Femur (tissue), 1 donor: ENCODE results near the gene PCBP4.

ENCODE experiments used
- DNase-seq: peaks from one replicate; pipeline ENCODE4 v3.0.0-alpha.2; 2017

PCBP4 gene

DNA sequence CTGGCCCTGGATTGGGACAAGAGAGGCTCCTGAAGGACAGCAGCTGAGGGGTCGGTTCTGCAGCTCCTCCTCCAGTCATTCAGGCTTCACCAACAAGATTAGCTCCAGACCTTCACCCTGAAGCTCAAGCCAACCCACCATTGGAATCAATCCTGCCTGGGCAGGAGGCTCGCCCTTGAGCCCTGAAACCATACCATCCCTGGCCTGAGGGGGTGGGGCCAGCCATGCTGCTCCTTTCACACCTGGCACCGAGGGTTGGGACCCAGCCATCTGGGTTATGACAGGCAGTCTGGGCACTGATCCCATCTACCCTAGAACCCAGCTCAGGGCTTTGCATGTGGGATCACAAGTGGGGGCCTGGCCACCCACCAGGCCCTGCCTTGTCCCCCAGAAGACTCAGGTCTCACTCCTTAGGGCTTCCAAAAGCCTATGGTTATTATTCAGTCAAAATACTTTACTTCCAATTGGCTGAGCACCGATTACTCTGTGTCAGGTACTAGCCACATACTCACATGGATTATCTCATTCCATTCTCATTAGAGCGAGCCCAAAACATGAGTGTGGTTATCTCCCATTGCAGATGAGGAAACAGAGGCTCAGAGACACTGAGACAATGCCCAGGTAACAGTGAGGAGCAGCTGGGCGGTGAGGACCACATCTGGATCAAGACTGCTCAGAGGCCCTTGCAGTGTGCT lies 3.5 kb upstream of the PCBP4 start:
- no peak for DNase-seq

DNA sequence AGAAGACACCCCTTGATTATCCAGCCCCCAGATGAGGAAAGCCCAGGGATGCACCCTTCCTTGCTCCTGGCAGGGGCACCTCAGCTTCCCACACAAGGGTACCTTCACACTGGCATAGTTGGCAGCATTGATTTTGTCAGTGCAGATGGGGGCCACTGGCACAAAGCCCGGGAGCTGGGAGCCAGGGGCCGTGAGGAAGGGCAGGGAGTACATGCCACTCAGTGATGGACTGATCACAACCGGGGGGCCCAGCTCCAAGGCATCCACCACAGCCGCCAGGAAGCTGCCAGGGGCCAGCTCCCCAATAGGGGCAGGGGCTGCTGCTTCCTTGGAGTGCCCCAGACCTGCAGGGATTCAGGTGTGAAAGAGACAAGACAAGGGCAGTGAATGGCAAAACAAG lies 2.6 kb upstream of the PCBP4 start:
- DNase-seq, result no peak

DNA sequence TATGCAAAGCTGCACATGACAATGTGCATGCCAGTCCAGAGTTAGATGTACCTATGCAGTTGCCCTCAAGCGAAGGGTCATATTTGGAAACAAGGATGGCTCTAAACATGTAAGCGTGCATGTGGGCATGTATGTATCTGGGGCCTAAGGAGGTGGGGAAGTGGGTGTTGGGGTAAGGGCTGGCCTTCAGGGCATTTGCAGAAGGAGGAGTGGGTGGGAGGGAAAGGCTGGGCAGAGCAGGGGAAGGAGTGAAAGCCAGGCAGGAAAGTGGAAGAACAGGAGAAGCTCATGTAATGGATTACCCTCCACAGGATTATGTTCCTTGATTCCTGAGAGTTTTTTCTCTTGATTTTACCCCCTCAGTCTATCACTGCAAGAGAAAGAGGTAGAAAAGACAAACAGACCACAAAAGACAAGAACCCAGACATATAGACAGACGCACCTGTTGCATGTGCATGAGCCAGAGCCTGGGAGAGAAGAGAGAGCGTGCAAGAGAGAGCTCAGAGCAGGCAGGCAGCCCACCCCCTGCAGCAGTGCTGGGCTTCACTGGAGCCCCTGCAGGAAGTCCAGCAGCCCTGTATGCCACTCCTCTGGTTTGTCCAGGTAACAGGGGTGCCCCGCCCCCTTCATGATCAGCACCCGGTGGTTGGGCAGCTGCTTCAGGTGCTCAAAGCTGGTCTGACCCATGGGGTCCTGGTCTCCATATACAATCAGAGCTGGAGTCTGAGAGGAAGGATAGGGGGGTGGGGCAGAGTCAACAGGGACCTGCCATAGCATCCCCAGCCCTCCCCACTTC lies 1.8 kb upstream of the PCBP4 start:
- DNase-seq, result no peak

DNA sequence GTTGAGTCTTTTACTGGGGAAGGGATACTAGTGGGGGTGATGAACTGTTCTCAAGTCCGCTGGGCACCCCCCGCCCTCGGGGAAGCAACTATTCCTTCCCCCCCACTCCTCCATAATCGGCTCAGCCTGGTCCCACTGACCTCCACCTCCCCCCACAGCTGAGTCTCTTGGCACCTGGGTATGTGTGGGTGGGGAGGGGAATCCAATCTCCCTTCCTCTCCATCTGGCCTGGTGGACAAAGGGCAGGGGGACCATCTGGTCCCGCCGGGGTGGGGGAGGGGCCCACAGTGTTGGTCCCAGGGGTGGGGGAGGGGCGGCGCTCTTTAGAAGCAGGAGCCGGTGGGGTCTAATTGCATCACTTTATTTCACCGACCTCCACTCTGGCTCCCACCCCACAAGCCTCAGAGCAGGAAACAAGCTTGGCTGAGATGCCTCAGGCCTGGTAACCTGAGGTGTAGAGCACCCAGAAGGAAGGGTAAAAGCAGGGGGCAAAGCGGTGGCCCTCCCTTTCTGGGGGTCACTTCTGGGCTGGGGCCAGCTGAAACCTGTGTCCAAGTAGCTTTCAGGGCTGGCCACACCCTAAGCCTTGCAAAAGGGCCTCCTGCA lies 1.0 kb upstream of the PCBP4 start:
- peak; percentile 58 for DNase-seq

DNA sequence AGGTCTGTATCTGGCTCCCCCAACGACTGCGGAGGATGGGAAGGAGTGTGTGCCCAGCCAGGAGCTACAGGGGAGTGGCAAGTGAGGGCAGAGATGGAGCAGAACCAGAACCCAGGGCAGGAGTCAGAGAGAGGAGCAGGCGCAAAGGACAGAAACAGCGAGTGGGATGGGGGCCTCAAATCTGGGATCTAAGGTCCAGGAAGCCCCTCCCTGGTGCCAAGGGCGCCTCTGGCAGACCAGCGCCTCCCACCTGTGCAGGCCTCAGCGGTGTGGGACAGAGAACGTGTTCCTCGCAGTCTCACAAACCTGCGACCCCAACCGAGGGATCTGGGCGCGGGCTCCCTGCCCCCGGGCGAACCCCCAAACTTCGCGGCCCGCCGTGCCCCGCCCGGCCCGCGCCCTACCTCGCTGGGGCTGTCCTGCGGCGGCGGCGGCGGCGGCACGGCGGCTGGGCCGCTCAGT lies 301 bp downstream of the PCBP4 start:
- DNase-seq, result no peak

DNA sequence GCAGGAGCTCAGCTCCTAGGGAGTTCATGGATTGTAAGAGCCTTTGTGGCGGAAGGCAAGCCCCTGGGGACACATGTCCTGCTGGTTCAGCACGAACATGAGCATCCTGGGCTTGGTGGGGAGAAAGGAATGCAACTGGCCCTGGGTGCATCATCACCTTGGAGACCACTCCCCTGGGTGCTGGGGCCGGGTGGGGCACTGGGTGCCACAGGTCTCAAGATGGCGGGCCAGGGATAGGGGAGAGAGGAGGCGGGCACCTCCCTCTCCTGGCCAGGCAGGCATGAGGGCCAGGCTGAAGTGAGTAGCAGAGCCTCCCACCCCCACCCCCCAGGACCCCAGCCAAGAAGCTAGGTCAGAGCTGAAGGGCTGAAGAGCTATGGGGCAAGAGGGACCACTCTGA lies 768 bp downstream of the PCBP4 start:
- DNase-seq, result no peak

DNA sequence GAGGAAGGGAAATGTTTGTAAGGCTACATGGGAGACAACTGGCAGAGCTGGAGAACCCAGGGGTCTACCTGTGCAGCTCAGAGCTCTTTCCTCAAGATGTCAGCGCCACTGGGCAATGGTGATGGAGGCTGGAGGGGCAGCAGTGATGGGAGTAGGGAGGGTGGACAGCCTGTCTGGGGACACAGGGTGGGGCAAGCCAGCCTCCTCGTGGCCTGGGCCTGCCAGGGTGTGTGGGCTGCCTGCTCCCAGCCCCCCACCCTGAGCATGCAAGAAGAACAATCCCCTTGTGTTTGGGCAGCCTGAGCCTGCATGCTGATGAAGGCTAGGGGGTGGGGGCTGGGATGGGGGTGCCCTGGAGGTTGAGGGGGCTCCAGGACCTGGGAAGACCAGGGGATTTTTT lies 1.2 kb downstream of the PCBP4 start:
- DNase-seq, result no peak

DNA sequence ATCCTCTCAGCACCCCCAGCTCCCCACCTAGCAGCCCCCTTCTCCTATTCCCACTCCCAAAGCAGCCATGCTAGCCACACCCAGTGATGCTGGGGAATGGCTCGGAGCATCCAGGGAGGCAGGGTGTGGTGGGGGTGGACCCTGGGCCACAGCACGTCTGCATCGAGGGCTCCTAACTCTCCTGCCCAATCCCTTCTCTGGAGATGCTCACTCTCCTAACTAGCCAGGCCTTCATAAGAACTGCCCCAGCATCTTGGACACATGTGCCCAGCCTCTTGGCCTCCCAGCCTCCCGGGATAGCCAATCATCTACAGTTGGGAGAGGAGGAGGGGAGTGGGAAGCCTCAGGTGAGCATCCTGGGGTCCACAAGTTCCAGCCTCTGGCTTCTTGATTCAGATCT lies 2.7 kb downstream of the PCBP4 start:
- no peak for DNase-seq

DNA sequence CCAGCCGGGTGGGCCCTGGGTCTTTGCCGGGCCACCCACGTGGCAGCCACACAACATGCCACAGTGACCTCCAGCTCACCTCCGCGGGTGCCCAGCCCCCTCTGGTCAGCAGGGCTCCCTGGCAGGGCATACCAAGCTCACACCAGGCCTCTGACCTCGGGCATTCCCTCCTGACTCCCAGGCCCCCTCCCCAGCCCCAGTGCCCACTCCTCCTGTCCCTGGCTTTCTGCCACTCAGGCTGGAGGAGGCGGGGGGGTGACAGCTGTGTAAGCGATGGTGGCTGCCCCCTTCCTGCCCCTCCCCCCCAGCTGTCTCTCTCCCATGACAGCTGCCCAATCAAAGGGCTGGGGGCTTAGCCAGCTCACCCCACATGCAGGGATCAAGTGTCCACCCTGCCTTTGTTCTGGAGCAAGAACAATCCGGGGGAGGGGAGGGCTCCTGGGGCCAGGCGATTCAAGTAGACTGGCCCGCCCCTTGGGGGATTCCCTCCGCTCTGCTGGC lies 3.3 kb downstream of the PCBP4 start:
- DNase-seq, result peak; percentile 81

DNA sequence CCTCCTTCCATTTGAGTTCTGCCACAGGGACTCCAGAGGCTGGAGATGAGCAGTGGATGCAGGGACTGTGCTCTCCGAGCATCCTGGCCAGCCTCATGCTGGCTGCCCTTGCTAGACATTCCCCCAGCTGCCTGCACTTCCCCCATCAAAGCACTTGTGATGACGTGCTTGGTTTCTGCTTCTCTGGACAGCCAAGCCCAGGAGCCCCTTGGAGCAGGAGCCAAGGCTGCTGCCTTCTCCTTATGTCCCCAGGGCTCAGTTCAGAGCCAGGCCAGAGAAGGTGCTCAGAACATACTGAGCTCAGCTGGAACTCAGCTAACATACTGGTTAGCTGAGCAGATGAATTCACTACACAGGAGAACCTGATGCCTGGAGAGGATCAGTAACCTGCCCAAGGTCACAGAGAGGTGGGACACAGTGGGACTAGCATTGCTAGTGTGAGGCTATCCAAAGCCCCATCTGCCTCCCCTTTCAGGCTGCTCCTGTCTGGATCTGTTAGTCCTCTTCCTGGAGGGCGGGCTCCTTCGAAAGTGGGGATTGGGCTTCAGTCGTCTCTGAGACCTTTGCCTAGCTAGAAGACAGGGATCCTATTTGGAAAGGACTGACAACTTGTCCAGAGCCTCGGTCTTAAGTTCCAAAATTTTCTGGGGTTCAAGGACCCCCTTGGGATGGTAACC lies 4.3 kb downstream of the PCBP4 start:
- no peak for DNase-seq

DNA sequence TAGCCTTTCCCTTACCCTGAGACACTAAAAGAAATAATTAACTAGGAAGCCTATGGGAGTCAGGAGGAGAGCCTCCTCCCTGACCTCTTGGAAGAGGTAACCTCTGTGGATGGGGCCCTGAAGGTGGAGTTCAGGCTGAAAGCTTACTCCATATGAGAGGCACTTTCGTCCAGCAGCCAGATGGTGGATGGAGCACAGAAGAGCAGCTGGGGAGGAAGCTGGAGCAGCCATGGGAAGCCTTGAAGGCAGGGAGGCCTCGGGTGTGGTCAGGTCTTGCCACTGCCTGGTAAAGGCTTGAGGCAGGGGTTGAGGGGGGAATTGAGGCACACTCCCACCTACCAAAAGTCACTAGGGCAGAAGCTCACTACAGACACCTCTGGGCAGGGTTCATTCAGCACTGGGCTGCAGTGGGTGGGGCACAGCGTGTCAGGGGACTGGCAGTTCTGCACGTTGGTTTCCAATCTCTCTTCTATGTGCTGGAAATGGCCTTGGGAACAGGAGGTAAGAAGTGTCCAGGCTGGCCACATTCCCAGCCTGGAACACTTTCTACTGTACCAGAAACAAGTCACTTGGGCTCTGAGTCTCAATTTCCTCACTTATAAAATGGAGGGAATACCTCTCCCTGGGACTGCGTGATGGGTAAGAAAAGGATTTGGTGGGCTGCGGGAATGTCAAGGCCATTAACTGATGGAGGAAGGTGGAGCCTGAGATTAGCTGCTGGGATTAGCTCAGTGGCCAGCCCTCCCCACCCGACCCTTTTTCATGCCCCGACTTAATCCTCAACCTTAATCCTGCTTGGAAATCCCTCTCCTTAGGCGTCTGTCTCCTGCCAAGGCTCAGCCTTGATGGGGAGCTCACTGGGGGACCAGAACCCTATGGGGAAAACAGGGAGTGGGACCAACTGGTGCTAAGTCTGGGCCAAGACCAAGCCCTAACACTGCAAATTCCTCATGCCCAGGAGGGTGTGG lies 5.4 kb downstream of the PCBP4 start:
- DNase-seq, result no peak

DNA sequence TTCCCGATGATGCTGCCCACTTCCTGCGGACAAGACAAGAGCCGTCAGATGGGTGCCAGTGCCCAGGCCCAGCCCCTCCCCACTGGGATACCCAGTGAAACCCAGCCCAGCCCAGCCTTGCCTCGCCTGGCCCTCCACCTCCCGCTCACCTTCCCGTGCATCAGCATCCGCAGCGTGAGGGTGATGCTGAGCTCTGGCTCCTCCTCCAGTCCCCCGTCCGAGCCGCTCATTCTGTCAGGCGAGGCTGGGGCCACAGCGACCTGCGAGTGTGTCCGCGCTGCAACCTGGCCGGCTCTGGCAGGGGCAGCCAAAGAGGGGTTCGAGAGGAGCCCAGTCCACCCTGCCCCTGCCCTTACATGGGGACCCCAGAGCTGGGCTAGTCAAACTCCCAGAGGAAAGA lies 6.2 kb downstream of the PCBP4 start:
- DNase-seq, result no peak

DNA sequence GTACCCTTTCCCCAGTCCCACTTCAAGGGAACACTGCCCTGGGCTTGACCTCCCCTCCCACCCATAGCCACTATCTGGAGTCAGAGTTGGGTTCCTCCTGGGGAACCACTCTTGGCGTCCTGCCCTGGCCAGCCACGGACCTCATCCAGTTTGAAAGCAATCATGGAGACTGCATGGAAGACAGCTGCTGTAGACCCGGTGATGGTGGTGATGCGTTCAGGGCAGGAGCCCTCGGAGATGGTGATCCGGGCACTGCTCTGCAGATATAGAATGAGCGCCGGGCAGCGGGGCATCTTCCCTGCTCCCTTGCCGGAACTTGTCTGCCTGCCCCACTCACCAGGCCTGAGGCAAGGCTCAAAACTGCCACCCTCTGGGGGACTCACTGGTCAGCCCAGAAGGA lies 6.9 kb downstream of the PCBP4 start:
- no peak for DNase-seq

DNA sequence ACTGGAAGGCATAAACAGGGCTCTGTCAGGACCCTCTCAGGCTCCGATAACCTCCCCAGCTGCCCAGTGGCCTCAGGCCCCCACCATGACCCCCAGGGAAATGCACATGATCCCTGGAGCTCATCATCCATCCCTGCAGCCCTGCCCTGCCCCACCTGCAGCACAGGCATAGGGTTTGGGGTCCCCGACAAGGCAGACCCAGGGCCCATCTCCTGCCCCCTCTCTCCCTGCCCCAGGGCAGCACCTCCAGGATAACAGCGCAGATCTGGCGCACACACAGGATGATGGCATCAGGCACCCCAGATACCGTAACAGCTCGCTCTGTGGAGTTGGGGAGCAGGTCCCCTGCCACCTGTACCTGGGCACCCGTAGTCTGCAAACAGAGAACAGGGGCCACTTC lies 7.6 kb downstream of the PCBP4 start:
- no peak for DNase-seq

DNA sequence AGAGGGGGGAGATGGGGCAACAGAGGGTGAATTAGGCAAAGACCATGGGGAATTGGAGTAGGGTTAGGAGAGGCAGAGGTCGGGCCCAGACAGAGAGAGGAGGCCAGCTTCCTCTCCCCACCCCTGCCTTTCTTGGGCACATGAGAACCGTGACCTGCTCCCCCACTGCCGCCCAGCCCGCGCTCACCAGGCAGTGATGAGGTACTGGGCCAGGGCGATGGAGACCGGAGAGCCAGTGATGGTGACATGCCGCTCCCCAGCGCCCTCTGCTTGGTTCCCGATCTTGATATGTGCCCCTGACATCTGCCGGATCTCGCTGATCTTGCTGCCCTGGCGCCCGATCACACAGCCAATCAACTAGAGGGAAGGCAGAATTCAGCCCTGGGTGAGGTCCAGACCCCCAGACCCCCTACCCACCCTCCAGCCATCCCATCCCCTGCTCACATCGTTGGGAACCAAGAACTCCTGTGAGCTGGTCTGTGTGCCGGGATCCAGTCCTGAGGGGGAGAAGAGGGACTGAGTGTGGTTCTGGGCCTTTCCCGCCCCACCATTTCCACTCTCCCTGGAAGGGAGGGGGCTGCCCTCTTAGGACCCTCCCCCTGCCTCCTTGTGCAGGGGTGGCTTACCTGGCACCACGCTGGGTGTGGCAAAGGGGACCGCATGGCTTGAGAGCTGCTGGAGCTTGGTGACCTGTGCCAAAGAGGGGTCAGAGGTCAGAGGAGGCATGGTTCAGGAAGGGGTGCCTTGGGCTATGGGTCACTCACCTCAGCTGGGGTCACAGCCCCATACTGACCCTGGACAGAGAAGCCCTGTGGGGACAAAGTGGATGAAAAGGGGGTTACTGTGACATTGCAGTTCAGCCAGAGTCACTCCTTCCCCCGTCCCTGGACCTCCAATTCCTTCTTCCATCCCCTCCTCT lies 8.4 kb downstream of the PCBP4 start:
- DNase-seq, result no peak

DNA sequence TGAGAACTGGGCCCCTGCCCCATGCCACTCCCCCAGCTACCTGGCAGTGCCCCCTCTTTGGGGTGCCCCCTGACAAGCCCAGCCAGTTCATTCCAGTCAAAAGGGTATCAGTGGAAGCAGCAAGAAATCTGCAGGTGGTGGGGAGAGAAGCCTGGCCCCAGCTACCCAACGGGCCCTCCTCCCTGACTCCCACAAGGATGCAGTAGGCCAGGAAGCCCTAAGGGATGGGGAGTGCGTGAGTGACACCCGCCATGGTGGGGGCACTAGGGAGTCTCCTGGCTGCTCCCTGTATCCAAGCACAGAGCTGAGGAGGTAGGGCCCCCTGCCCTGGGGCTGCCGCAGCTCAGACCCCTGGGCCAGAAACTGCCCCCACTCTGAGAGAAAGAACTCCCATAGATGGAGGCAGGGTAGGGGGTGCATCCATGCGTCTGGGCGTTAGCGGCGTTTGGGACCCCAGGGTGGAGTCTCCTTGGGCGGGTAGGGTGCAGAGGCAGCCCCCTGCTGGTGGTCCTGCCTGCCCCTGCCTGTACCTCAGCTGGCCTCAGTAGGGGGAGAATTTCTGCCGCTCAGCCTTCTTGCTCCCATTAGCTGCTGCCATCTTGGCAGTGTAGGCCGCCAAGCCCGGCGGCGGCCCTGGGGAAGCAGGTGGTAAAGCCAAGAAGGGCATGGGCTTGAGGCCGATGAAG lies 9.6 kb downstream of the PCBP4 start:
- DNase-seq, result no peak

DNA sequence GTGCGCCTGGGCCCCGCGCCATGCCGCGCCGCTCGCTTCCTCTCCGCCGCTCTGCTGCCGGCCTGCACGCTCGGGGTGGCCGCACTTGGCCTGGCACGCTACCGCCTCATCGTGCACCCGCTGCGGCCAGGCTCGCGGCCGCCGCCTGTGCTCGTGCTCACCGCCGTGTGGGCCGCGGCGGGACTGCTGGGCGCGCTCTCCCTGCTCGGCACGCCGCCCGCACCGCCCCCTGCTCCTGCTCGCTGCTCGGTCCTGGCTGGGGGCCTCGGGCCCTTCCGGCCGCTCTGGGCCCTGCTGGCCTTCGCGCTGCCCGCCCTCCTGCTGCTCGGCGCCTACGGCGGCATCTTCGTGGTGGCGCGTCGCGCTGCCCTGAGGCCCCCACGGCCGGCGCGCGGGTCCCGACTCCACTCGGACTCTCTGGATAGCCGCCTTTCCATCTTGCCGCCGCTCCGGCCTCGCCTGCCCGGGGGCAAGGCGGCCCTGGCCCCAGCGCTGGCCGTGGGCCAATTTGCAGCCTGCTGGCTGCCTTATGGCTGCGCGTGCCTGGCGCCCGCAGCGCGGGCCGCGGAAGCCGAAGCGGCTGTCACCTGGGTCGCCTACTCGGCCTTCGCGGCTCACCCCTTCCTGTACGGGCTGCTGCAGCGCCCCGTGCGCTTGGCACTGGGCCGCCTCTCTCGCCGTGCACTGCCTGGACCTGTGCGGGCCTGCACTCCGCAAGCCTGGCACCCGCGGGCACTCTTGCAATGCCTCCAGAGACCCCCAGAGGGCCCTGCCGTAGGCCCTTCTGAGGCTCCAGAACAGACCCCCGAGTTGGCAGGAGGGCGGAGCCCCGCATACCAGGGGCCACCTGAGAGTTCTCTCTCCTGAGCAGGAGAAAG lies 11.1 kb downstream of the PCBP4 start:
- DNase-seq, result peak; percentile 61

DNA sequence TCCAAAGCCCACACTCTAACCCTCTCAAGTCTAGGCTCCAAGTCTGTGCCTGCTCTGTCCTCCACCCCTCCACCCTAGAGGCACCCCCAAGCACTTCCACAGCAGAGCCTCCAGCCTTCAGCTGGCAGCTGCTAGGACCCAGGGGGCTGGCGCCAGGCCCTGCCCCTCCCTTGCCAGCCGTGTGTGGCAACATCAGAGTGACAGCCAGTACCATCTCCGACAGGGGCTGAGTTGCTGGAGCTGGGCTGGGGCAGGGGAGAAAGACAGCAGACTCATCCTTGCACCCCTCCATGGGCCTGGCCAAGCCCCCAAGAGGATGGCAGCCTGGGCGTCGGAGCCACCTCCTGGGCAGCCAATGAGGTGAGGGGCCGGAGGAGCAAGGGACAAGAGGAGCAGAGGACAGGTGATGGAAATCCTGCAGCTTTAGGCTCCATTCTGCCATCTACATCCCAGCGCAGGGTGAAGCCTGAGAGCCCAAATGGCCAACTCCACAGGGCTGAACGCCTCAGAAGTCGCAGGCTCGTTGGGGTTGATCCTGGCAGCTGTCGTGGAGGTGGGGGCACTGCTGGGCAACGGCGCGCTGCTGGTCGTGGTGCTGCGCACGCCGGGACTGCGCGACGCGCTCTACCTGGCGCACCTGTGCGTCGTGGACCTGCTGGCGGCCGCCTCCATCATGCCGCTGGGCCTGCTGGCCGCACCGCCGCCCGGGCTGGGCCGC lies 11.9 kb downstream of the PCBP4 start, which contains the start of gene GPR62:
TSS of gene GPR62 (plus strand) at position 207 of the 718 bp plus-strand sequence. CDS start at position 479, 272 bp downstream.
- DNase-seq, result no peak
